HCT116 (cell line): Measurements from ENCODE around the gene E4F1. TPM values are rescaled to one million over a fixed set of nuclear protein-coding genes. Genes with fewer than 3 reads are reported as not detected.

Source experiments
- ATAC-seq: fragments of 200-7000 bp; cut with Tn5 transposase; 2 replicates; pipeline ENCODE4 v1.9.1; 2020; ENCODE audit warnings: mild to moderate bottlenecking, moderate library complexity
- BruUV-seq: library from RNA; stranded (reverse); fragments of 400-500 nt; replicated peaks from 2 replicates; lab custom pipeline; 2021; lab: Mats Ljungman, UMichigan
- CTCF ChIA-PET: fragments of 300-600 bp; sonication (Branson Sonifier 250); formaldehyde crosslinking; loops from one replicate; lab custom pipeline; 2021; ENCODE audit warnings: antibody characterized with exemption; lab: Charles Lee
- POLR2A ChIA-PET: fragments of 300-600, 350-600 bp; sonication (Branson Sonifier 250); formaldehyde crosslinking; loops from one replicate; lab custom pipeline; 2021; ENCODE audit warnings: antibody characterized with exemption; lab: Charles Lee
- RAD21 ChIA-PET, 2 experiments: fragments of 300-600 bp; sonication (Branson Sonifier 250); formaldehyde crosslinking; loops; one replicate each; lab custom pipeline; 2023; ENCODE audit warnings: low total read pairs in 2 of 2; ENCODE audit not compliant: uncharacterized antibody in 2 of 2, unreplicated experiment in 2 of 2, low non-redundant PET in 1 of 2; lab: Charles Lee
- DNase-seq: peaks from one replicate; pipeline ENCODE4 v3.0.0-alpha.2; 2010; ENCODE audit warnings: low read depth, low spot score
- H2AFZ ChIP-seq: fragments of 200-600 bp; shearing (Covaris generic), sonication (generic); 2 replicates; pipeline ENCODE4 v1.6.1; 2017; ENCODE audit warnings: low read depth, mixed run types, mixed read lengths, antibody characterized with exemption, low read length; ENCODE audit not compliant: poor library complexity, severe bottlenecking
- H3K27ac ChIP-seq: 2 replicates; pipeline ENCODE4 v1.5.1; 2012; ENCODE audit warnings: low read depth, low read length
- H3K27me3 ChIP-seq: fragments of 200-600 bp; sonication (generic); 2 replicates; pipeline ENCODE4 v1.6.1; 2016; ENCODE audit warnings: mixed run types, low read length, mixed read lengths; ENCODE audit not compliant: insufficient read depth
- H3K36me3 ChIP-seq, 2 experiments: fragments of 200-500 bp in 1 of 2; fragments of 200-600 bp in 1 of 2; sonication (Bioruptor generic) in 1 of 2; sonication (generic) in 1 of 2; 2 replicates each; pipeline versions ENCODE4 v1.5.1 to v1.6.1; 2014 to 2016; ENCODE audit warnings: low read length in 2 of 2, inconsistent platforms in 1 of 2, mixed read lengths in 1 of 2, mixed run types in 1 of 2; ENCODE audit not compliant: insufficient read depth in 2 of 2, control insufficient read depth in 1 of 2
- H3K4me1 ChIP-seq, 2 experiments: fragments of 200-600 bp in 1 of 2; sonication (generic) in 1 of 2; 2 replicates each; pipeline versions ENCODE4 v1.5.1 to v1.6.1; 2012 to 2017; ENCODE audit warnings: low read length in 2 of 2, inconsistent platforms in 1 of 2, mild to moderate bottlenecking in 1 of 2, mixed read lengths in 1 of 2, mixed run types in 1 of 2, moderate library complexity in 1 of 2; ENCODE audit not compliant: insufficient read depth in 2 of 2, control insufficient read depth in 1 of 2
- H3K4me2 ChIP-seq: fragments of 200-600 bp; sonication (generic); 2 replicates; pipeline ENCODE4 v1.6.1; 2017; ENCODE audit warnings: mixed run types, low read length, mixed read lengths
- H3K4me3 ChIP-seq, 2 experiments: fragments of 200-600 bp in 1 of 2; sonication (generic) in 1 of 2; replicated peaks in 1 of 2; 2 replicates each; pipeline ENCODE4 v1.5.1; 2011 to 2016; ENCODE audit warnings: low read length in 2 of 2, control low read depth in 1 of 2, low read depth in 1 of 2, mild to moderate bottlenecking in 1 of 2, mixed read lengths in 1 of 2, mixed run types in 1 of 2
- H3K79me2 ChIP-seq: fragments of 200-600 bp; sonication (generic); 2 replicates; pipeline ENCODE4 v1.6.1; 2017; ENCODE audit warnings: mild to moderate bottlenecking, mixed run types, low read length, moderate library complexity, mixed read lengths; ENCODE audit not compliant: insufficient read depth
- H3K9ac ChIP-seq: fragments of 200-600 bp; sonication (generic); 2 replicates; pipeline ENCODE4 v1.6.1; 2016; ENCODE audit warnings: low read length, mixed read lengths
- H3K9me2 ChIP-seq: fragments of 200-600 bp; sonication (generic), shearing (Covaris generic); 2 replicates; pipeline ENCODE4 v1.6.1; 2017; ENCODE audit warnings: mixed run types, mild to moderate bottlenecking, moderate library complexity; ENCODE audit not compliant: insufficient read depth
- H3K9me3 ChIP-seq, 2 experiments: fragments of 200-500 bp in 1 of 2; fragments of 200-600 bp in 1 of 2; sonication (Bioruptor generic) in 1 of 2; sonication (generic) in 1 of 2; 2 replicates each; pipeline ENCODE4 v1.6.1; 2014 to 2017; ENCODE audit warnings: low read length in 2 of 2, mixed read lengths in 2 of 2, inconsistent platforms in 1 of 2, low read depth in 1 of 2, mild to moderate bottlenecking in 1 of 2, mixed run types in 1 of 2, moderate library complexity in 1 of 2; ENCODE audit not compliant: control insufficient read depth in 1 of 2, insufficient read depth in 1 of 2
- H4K20me1 ChIP-seq: fragments of 200-600 bp; sonication (generic), shearing (Covaris generic); 2 replicates; pipeline ENCODE4 v1.6.1; 2017; ENCODE audit warnings: mixed run types, mild to moderate bottlenecking, moderate library complexity; ENCODE audit not compliant: insufficient read depth
- EGR1 ChIP-seq: IDR thresholded peaks from 2 replicates; pipeline ENCODE4 v1.6.1; 2012; ENCODE audit warnings: low read depth
- EZH2phosphoT487 ChIP-seq: fragments of 200-600 bp; IDR thresholded peaks from 2 replicates; pipeline ENCODE4 v1.6.1; 2018; ENCODE audit warnings: antibody characterized with exemption, borderline replicate concordance
- FOSL1 ChIP-seq: IDR thresholded peaks from 2 replicates; pipeline ENCODE4 v1.6.1; 2012; ENCODE audit warnings: low read depth
- JUND ChIP-seq: IDR thresholded peaks from 2 replicates; pipeline ENCODE4 v1.6.1; 2012
- POLR2A ChIP-seq: IDR thresholded peaks from 2 replicates; pipeline ENCODE4 v1.7.0; 2011; ENCODE audit warnings: borderline replicate concordance; ENCODE audit not compliant: insufficient read depth, insufficient read length; ENCODE audit errors: extremely low read depth
- POLR2AphosphoS5 ChIP-seq: IDR thresholded peaks from 2 replicates; pipeline ENCODE4 v1.6.1; 2011; ENCODE audit warnings: mild to moderate bottlenecking, low read depth, low read length, moderate library complexity
- SRF ChIP-seq: IDR thresholded peaks from 2 replicates; pipeline ENCODE4 v1.6.1; 2012; ENCODE audit warnings: low read depth
- TCF7L2 ChIP-seq: IDR thresholded peaks from 2 replicates; pipeline ENCODE4 v1.7.0; 2011; ENCODE audit warnings: borderline replicate concordance, inconsistent platforms; ENCODE audit not compliant: insufficient read depth, insufficient read length; ENCODE audit errors: extremely low read depth
- YY1 ChIP-seq: IDR thresholded peaks from 2 replicates; pipeline ENCODE4 v1.6.1; 2011; ENCODE audit warnings: low read length, low read depth, moderate library complexity, mild to moderate bottlenecking; ENCODE audit not compliant: insufficient replicate concordance; ENCODE audit errors: extremely low read depth
- ZFX ChIP-seq: fragments of 450-650 bp; IDR thresholded peaks from 2 replicates; pipeline ENCODE4 v1.6.1; 2017
- intact Hi-C: fragments of 100-400 bp; cut with micrococcal nuclease; formaldehyde crosslinking; loops from 2 replicates; pipeline ENCODE4 v1.10.0; 2022
- total RNA-seq: library from RNA; stranded (reverse); gene quantifications from one replicate; pipeline ENCODE4 v1.2.1, GENCODE V29; 2021; ENCODE audit not compliant: unreplicated experiment
- TF ChIP-seq, protein P1 (sequence below): IDR thresholded peaks from 2 replicates; pipeline ENCODE4 v1.6.1; 2012

The E4F1 gene
- total RNA-seq, 1 experiment from 2014 or later, result 40.7 TPM

DNA sequence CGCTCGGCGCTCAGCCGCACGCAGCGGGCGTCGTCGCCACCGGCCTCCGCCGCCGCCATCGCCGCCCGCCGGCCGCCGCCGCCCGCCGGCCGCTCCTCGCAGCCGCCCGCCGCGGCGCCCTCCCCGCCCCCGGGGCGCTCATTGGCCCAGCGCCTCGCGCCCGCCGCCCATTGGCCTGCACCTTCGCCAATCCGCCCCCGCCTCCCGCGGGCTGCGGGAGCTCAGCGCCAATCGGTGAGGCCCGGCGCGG, 8.7 kb upstream of the E4F1 start, which contains the start of gene PGP:
Gene PGP, minus strand, starts transcription at position 122 of the 250 bp plus-strand sequence. Its CDS starts 63 bp downstream, at position 59.
- POLR2A ChIA-PET, result interaction anchor here (0.7 to 2.7 kb wide), 7 partner anchors 16 to 273 kb away, joined by 3 to 17 read pairs (median 8); partner anchors contain the start of genes ECI1, RPS2 and TRAF7
- peak; percentile 79 for ATAC-seq
- Histone ChIP-seq H2AFZ (no peak within 1 kb of the TSS), H3K27me3 (no peaks in the 10 kb centered on the region), H3K9ac (peak within 1 kb of the TSS; percentile 93), H3K4me3 (peak within 1 kb of the TSS; percentile 62 to 84), H4K20me1 (peaks cover 9% of the 10 kb centered on the region; the same call in 1 of the 2 replicates), H3K36me3 (peaks cover 0 to 14% of the 10 kb centered on the region in 2 experiments; a peak in 2 of 4 replicates), H3K9me2 (no peaks in the 10 kb centered on the region), H3K79me2 (peaks cover 33% of the 10 kb centered on the region), H3K27ac (peak within 1 kb of the TSS; percentile 98), H3K4me2 (peak within 1 kb of the TSS; percentile 99), H3K4me1 (peaks cover 23 to 37% of the 10 kb centered on the region in 2 experiments), H3K9me3 (no peaks in the 10 kb centered on the region)
- RAD21 ChIA-PET, result interaction anchor here in 1 of 2 experiments (1.0 kb wide), 1 partner anchor 20 kb away, joined by 5 read pairs; no protein-coding TSS in a partner anchor
- BruUV-seq, result no TSS peak
- intact Hi-C loops, result no loop called here
- no peak for TF ChIP-seq POLR2AphosphoS5
- TF ChIP-seq, protein P1, sequence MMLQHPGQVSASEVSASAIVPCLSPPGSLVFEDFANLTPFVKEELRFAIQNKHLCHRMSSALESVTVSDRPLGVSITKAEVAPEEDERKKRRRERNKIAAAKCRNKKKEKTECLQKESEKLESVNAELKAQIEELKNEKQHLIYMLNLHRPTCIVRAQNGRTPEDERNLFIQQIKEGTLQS, result no peak
- TF ChIP-seq ZFX, result no peak; the same call in 1 of the 2 replicates
- peak; percentile 88 for TF ChIP-seq EGR1
- TF ChIP-seq POLR2A, result no peak
- no peak for TF ChIP-seq JUND
- DNase-seq, result no peak
- CTCF ChIA-PET, result interaction anchor here (1.6 to 2.3 kb wide), 2 partner anchors 20 to 37 kb away, joined by 7 to 13 read pairs; partner anchors contain the start of gene ECI1

DNA sequence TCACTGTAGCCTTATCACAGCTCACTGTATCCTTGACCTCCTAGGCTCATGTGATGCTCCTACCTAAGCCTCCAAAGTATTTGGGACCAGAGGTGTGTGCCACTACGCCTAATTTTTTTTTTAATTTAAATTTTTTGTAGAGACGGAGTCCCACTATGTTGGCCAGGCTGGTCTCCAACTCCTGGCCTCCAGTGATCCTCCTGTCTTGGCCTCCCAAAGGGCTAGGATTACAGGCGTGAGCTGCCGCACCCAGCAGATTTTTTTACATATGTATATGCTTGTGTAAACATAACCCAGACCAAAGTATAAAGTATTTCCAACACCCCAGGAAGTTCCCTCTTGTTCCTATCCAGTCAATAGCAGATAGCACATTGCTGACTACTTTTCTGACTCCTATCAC, 7.1 kb upstream of the E4F1 start:
- Histone ChIP-seq H3K9me2 (no peaks in the 10 kb centered on the region), H3K27ac (peak overlapping the region; percentile 91), H3K9ac (peak overlapping the region; percentile 93), H3K36me3 (peaks cover 0 to 14% of the 10 kb centered on the region in 2 experiments; a peak in 1 of 4 replicates), H3K79me2 (peaks cover 28% of the 10 kb centered on the region), H3K4me2 (peak overlapping the region; percentile 93), H4K20me1 (peaks cover 9% of the 10 kb centered on the region; the same call in 1 of the 2 replicates), H2AFZ (no peak overlapping the region), H3K4me3 (peak overlapping the region; percentile 56 to 67), H3K4me1 (peaks cover 23 to 37% of the 10 kb centered on the region in 2 experiments), H3K27me3 (no peaks in the 10 kb centered on the region), H3K9me3 (no peaks in the 10 kb centered on the region)
- intact Hi-C loops, result no loop called here
- no TSS peak for BruUV-seq
- TF ChIP-seq EZH2phosphoT487 (no peak), TCF7L2 (no peak), SRF (no peak), FOSL1 (no peak), ZFX (no peak), YY1 (no peak)
- TF ChIP-seq, protein P1, result no peak
- ChIA-PET RAD21 (no interaction called here), POLR2A (interaction anchor here (1.0 to 2.7 kb wide), 6 partner anchors 10 to 252 kb away, joined by 3 to 17 read pairs (median 6); partner anchors contain the start of genes ECI1, MLST8 and RPS2), CTCF (interaction anchor here (2.3 kb wide), 1 partner anchor 35 kb away, joined by 13 read pairs; the partner anchor contains the start of gene ECI1)
- no peak for DNase-seq
- no peak for ATAC-seq
